A673 (cell line): ENCODE data around the gene NFATC3. TPM values are rescaled to one million over a fixed set of nuclear protein-coding genes. Genes with fewer than 3 reads are reported as not detected.

Experiments
- BruUV-seq: library from RNA; stranded (reverse); fragments of 400-500 nt; replicated peaks from 2 replicates; lab custom pipeline; 2021; lab: Mats Ljungman, UMichigan
- CTCF ChIA-PET: fragments of 300-600 bp; sonication (Branson Sonifier 250); formaldehyde crosslinking; loops from one replicate; lab custom pipeline; 2022; ENCODE audit warnings: antibody characterized with exemption; lab: Charles Lee
- POLR2A ChIA-PET: fragments of 300-600 bp; sonication (Branson Sonifier 250); formaldehyde crosslinking; loops from one replicate; lab custom pipeline; 2022; ENCODE audit warnings: antibody characterized with exemption; ENCODE audit not compliant: low non-redundant PET; lab: Charles Lee
- DNase-seq: peaks from one replicate; pipeline ENCODE4 v3.0.0-alpha.2; 2015; ENCODE audit warnings: low spot score
- H3K27ac ChIP-seq: fragments of 200-600 bp; sonication (generic); 2 replicates; pipeline ENCODE4 v1.5.1; 2016; ENCODE audit warnings: mixed run types, low read depth, mild to moderate bottlenecking, mixed read lengths, antibody characterized with exemption, low read length; ENCODE audit not compliant: poor library complexity, severe bottlenecking
- H3K27me3 ChIP-seq: fragments of 200-600 bp; sonication (generic); replicated peaks from 2 replicates; pipeline ENCODE4 v1.6.1; 2017; ENCODE audit warnings: mixed run types, low read depth, mild to moderate bottlenecking, mixed read lengths, antibody characterized with exemption, low read length; ENCODE audit not compliant: insufficient read depth, poor library complexity
- H3K36me3 ChIP-seq: fragments of 200-600 bp; sonication (generic); 2 replicates; pipeline ENCODE4 v1.6.1; 2016; ENCODE audit warnings: mixed run types, mild to moderate bottlenecking, mixed read lengths, antibody characterized with exemption, low read length; ENCODE audit not compliant: insufficient read depth, poor library complexity, severe bottlenecking
- H3K4me1 ChIP-seq: fragments of 200-600 bp; sonication (generic); 2 replicates; pipeline ENCODE4 v1.6.1; 2017; ENCODE audit warnings: mixed run types, mild to moderate bottlenecking, mixed read lengths, antibody characterized with exemption, low read length; ENCODE audit not compliant: insufficient read depth, poor library complexity, severe bottlenecking
- H3K4me3 ChIP-seq: fragments of 200-600 bp; sonication (generic); 2 replicates; pipeline ENCODE4 v1.5.1; 2016; ENCODE audit warnings: low read depth, mixed run types, mild to moderate bottlenecking, mixed read lengths, low read length; ENCODE audit not compliant: poor library complexity, severe bottlenecking
- H3K9me3 ChIP-seq: fragments of 200-600 bp; sonication (generic); 2 replicates; pipeline ENCODE4 v1.6.1; 2016; ENCODE audit warnings: mixed run types, low read depth, mild to moderate bottlenecking, mixed read lengths, antibody characterized with exemption, low read length; ENCODE audit not compliant: poor library complexity, severe bottlenecking
- CTCF ChIP-seq: fragments of 300-800, 200-600 bp; sonication (generic); conservative IDR thresholded peaks from 2 replicates; pipeline ENCODE4 v1.5.1; 2017; ENCODE audit warnings: low read depth, mild to moderate bottlenecking, antibody characterized with exemption, low read length, moderate library complexity, mixed read lengths
- EZH2 ChIP-seq: fragments of 200-600 bp; sonication (generic); IDR thresholded peaks from 2 replicates; pipeline ENCODE4 v1.6.1; 2017; ENCODE audit warnings: borderline replicate concordance, low read depth, mild to moderate bottlenecking, mixed read lengths, antibody characterized with exemption, low read length; ENCODE audit not compliant: poor library complexity, severe bottlenecking
- intact Hi-C: fragments of 100-400 bp; cut with micrococcal nuclease; formaldehyde crosslinking; loops from one replicate; pipeline ENCODE4 v1.10.0; 2022; ENCODE audit not compliant: unreplicated experiment
- total RNA-seq: library from RNA; stranded (reverse); gene quantifications from 2 replicates; pipeline ENCODE4 v1.2.3, GENCODE V29; 2021

NFATC3 gene
- total RNA-seq, 1 experiment from 2014 or later: 56.0 TPM

- no peaks in the 10 kb centered on the region for H3K9me3 ChIP-seq
- H3K4me1 ChIP-seq: peaks cover under 1% of the 10 kb centered on the region
- no peak overlapping the region for H3K27ac ChIP-seq
- CTCF ChIA-PET: no interaction called here
- BruUV-seq: no TSS peak
- no peaks in the 10 kb centered on the region for H3K36me3 ChIP-seq
- POLR2A ChIA-PET: no interaction called here
- TF ChIP-seq CTCF (no peak), EZH2 (no peak)
- no peak for DNase-seq
- no peak overlapping the region for H3K4me3 ChIP-seq
- no peaks in the 10 kb centered on the region for H3K27me3 ChIP-seq
- intact Hi-C loops: no loop called here
Measured at GRCh38 chr16:68231384-68232136, 146.4 kb downstream of the NFATC3 start.

GRCh38 chr16:68232335-68232734 lies 147.2 kb downstream of the NFATC3 start:
- no peak for DNase-seq
- intact Hi-C loops: no loop called here
- Histone ChIP-seq H3K4me1 (peaks cover 6% of the 10 kb centered on the region), H3K9me3 (no peaks in the 10 kb centered on the region), H3K4me3 (no peak overlapping the region), H3K36me3 (no peaks in the 10 kb centered on the region), H3K27ac (no peak overlapping the region), H3K27me3 (no peaks in the 10 kb centered on the region)
- BruUV-seq: no TSS peak
- TF ChIP-seq EZH2 (no peak), CTCF (no peak)
- POLR2A ChIA-PET: no interaction called here
- CTCF ChIA-PET: no interaction called here

GRCh38 chr16:68233085-68233834 lies 148.1 kb downstream of the NFATC3 start:
- no peak for TF ChIP-seq CTCF
- no peak for TF ChIP-seq EZH2
- H3K9me3 ChIP-seq: no peaks in the 10 kb centered on the region
- POLR2A ChIA-PET: no interaction called here
- BruUV-seq: no TSS peak
- H3K4me1 ChIP-seq: peaks cover 9% of the 10 kb centered on the region
- H3K27ac ChIP-seq: no peak overlapping the region
- no peaks in the 10 kb centered on the region for H3K27me3 ChIP-seq
- CTCF ChIA-PET: no interaction called here
- DNase-seq: no peak
- no peak overlapping the region for H3K4me3 ChIP-seq
- intact Hi-C loops: no loop called here
- H3K36me3 ChIP-seq: no peaks in the 10 kb centered on the region
